Mesothelial cell of epicardium (in vitro differentiated cells): ENCODE data around the gene ERF. TPM values are rescaled to one million over a fixed set of nuclear protein-coding genes. Genes with fewer than 3 reads are reported as not detected.

ENCODE experiments used
- DNase-seq, 2 experiments: peaks; one replicate each; pipeline ENCODE4 v3.0.0; 2021; ENCODE audit warnings: low spot score in 2 of 2; ENCODE audit not compliant: unreplicated experiment in 2 of 2
- H3K27ac Mint-ChIP-seq: 2 replicates; pipeline ENCODE4 v1.8.0; 2021; ENCODE audit warnings: mixed read lengths
- H3K27me3 Mint-ChIP-seq: 2 replicates; pipeline ENCODE4 v1.8.0; 2021; ENCODE audit warnings: low read depth, mixed read lengths
- H3K36me3 Mint-ChIP-seq: 2 replicates; pipeline ENCODE4 v1.8.0; 2021; ENCODE audit warnings: mixed read lengths
- H3K4me1 Mint-ChIP-seq: 2 replicates; pipeline ENCODE4 v1.8.0; 2021; ENCODE audit warnings: mixed read lengths
- H3K4me3 Mint-ChIP-seq: 2 replicates; pipeline ENCODE4 v1.8.0; 2021; ENCODE audit warnings: mild to moderate bottlenecking, moderate library complexity, mixed read lengths
- H3K9me3 Mint-ChIP-seq: 2 replicates; pipeline ENCODE4 v1.8.0; 2021; ENCODE audit warnings: mixed read lengths
- CTCF ChIP-seq: fragments of 200-600 bp; sonication (generic); IDR thresholded peaks from one replicate; pipeline ENCODE4 v1.5.0; 2021; ENCODE audit warnings: antibody characterized with exemption; ENCODE audit not compliant: unreplicated experiment
- total RNA-seq: library from RNA; stranded (reverse); gene quantifications from 3 replicates; pipeline ENCODE4 v1.2.1, GENCODE V29; 2021

Gene ERF
- total RNA-seq, 1 donor from 2014 or later = 92.1 TPM

GRCh38 chr19:42228641-42229040 lies 26.3 kb downstream of the ERF start:
- no peak for DNase-seq
- Mint-ChIP-seq H3K36me3 (peaks cover 48% of the 10 kb centered on the region), H3K27me3 (no peaks in the 10 kb centered on the region), H3K9me3 (no peaks in the 10 kb centered on the region), H3K27ac (no peak overlapping the region), H3K4me3 (no peak overlapping the region), H3K4me1 (peaks cover 2% of the 10 kb centered on the region)
- TF ChIP-seq CTCF = no peak

GRCh38 chr19:42226886-42227285 lies 28.0 kb downstream of the ERF start:
- Mint-ChIP-seq H3K27me3 (no peaks in the 10 kb centered on the region), H3K36me3 (peaks cover 44% of the 10 kb centered on the region), H3K9me3 (no peaks in the 10 kb centered on the region), H3K4me3 (no peak overlapping the region), H3K27ac (no peak overlapping the region), H3K4me1 (peaks cover 2% of the 10 kb centered on the region)
- no peak for DNase-seq
- no peak for TF ChIP-seq CTCF

GRCh38 chr19:42225718-42226292 lies 29.1 kb downstream of the ERF start:
- peaks cover 5% of the 10 kb centered on the region for H3K4me1 Mint-ChIP-seq
- DNase-seq = no peak

GRCh38 chr19:42224940-42225717 lies 29.8 kb downstream of the ERF start:
- Mint-ChIP-seq H3K27ac (no peak overlapping the region), H3K4me3 (no peak overlapping the region), H3K27me3 (no peaks in the 10 kb centered on the region), H3K4me1 (peaks cover 12% of the 10 kb centered on the region), H3K9me3 (no peaks in the 10 kb centered on the region), H3K36me3 (peaks cover 41% of the 10 kb centered on the region)
- no peak for TF ChIP-seq CTCF
- no peak for DNase-seq

More at GRCh38 chr19:42225718-42226292, 29.1 kb downstream of the ERF start:
- peaks cover 41% of the 10 kb centered on the region for H3K36me3 Mint-ChIP-seq
- no peak overlapping the region for H3K27ac Mint-ChIP-seq
- no peaks in the 10 kb centered on the region for H3K27me3 Mint-ChIP-seq
- no peak for TF ChIP-seq CTCF
- no peaks in the 10 kb centered on the region for H3K9me3 Mint-ChIP-seq
- no peak overlapping the region for H3K4me3 Mint-ChIP-seq

- peaks cover 1% of the 10 kb centered on the region for H3K27me3 Mint-ChIP-seq
- no peaks in the 10 kb centered on the region for H3K9me3 Mint-ChIP-seq
- H3K4me3 Mint-ChIP-seq = peak overlapping the region; percentile 95
- peaks cover 35% of the 10 kb centered on the region for H3K4me1 Mint-ChIP-seq
- H3K36me3 Mint-ChIP-seq = peaks cover 13% of the 10 kb centered on the region
- peak overlapping the region; percentile 97 for H3K27ac Mint-ChIP-seq
- DNase-seq = no peak
- TF ChIP-seq CTCF = no peak
These were observed 34.2 kb downstream of the ERF start for GRCh38 chr19:42220751-42221097.
